ENCODE measurements around the gene LRP4. TPM values are rescaled to one million over a fixed set of nuclear protein-coding genes. Genes with fewer than 3 reads are reported as not detected.

LRP4 gene
- total RNA-seq, 1 experiment from 2014 or later: 0.54 TPM

DNA sequence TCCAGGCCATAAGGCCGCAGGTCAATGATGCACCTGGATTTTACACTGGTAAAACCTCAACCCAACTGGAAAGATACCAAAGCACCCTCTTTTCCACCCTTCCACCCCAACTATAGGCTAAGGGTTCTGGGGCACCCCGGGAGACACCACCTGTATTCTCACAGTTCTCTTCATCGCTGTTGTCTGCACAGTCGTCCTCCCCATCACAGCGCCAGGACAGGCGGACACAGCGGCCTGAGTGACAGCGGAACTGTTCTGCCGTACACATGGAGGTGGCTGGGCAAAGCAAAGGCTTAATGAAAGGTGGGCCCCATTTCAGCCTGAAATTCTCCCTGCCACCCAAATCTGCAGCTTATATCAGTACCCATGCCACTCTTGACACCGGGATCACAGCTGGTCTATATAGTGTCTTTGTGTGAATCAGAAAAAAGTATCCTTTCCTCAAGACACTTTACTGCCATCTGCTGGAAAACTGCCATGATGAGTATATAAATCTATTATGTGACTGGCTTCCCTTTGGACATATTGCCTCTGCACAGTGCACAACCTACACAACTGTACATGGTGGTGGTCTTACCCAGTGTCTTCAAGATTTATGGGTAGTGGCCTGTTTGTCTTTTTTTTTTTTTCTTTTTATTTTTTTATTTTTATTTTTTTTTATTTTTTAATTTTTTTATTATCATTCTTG is 21.5 kb downstream of the LRP4 start:
- peak; percentile 48 for DNase-seq (ENCODE audit: extremely low read depth, low read depth)

DNA sequence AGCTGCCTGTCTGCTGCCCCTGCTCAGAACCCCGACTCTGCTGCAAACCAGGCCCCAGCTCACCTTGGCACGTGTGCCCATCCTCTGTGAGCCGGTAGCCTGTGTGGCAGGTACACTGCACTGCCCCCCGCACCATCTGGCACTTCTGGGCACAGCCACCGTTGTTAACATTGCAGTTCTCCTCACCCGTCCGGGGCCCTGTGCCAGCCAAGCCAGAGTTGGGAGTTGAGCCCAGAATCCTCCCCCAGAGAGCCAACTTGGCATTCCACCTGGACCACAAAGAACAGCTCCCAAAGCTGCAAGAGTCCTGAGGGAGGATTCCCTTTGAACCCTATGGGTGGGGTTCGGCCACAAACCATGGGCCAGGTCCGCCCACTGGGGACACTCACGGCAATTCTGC is 22.5 kb downstream of the LRP4 start:
- no peak for DNase-seq (ENCODE audit: extremely low read depth, low read depth)

DNA sequence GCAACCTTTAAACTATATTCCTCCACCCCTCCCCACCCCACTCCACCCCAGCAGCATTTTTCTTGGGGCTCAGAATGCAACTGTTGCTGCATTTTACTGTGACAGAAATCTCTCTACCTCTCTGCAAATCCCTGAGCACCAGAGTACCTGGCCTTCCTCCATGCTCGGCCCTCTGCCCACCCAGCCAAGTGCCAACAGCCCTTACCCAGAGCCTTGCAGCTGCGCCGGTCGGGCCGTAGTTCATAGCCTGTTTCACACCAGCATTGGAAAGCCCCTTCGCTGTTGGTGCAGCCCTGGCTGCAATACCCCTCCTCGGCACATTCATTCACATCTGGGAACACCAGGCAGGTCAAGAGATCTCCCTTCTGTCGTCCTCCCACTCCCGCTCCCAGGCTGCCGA is 23.4 kb downstream of the LRP4 start:
- DNase-seq (ENCODE audit: extremely low read depth, low read depth): no peak

DNA sequence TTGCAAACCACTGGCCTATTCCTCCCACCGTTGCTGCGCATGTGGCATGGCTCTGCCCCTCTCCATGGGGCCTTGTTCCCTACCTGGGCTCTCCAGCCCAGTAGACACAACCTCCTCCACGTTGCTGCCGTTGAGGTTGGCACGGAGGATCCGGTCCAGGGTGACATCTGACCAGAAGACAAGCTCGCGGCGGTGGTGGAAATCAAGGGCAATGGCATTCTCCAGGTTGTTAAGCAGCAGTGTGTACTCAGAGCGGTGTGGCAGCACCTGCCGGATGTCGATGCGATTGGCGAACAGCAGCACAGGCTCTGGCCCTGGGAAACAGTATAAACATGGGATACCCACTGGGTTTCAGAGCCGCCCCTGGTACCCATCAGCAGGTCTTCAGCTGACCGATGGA is 23.8 kb downstream of the LRP4 start:
- DNase-seq (ENCODE audit: extremely low read depth, low read depth): no peak

DNA sequence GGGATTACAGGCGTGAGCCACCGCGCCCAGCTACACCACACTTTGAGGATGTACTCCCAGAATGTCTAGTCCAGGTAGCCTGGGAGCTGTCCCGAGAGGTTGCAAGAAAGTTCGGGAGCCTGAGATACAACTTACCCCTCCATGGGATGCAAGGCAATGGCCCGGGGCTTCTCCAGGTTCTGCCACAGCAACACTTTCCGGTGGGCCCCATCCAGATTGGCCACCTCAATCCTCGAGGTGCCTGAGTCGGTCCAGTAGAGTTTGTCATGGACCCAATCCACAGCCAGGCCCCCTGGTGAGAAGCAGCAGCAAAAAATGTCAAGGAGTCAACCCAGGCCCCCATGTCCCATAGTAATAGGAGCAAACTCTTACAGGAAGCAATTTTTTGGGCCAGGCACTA is 25.5 kb downstream of the LRP4 start:
- no peak for DNase-seq (ENCODE audit: extremely low read depth, low read depth)

DNA sequence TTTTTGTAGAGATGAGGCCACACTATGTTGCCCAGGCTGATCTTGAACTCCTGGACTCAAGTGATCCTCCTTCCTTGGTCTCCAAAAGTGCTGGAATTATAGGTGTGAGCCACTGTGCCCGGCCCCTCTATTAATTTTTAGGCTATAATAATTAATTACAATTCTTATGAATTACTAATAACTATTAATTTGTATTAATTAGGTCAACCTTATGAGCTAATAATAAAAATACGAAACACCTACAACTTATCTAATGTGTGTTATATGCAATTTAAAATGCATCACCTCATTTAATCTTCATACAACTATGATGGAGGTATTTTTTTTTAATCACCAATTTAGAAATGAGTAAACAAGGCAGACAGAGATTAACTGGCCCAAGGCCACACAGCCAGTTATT is 26.2 kb downstream of the LRP4 start:
- DNase-seq (ENCODE audit: extremely low read depth, low read depth): no peak

DNA sequence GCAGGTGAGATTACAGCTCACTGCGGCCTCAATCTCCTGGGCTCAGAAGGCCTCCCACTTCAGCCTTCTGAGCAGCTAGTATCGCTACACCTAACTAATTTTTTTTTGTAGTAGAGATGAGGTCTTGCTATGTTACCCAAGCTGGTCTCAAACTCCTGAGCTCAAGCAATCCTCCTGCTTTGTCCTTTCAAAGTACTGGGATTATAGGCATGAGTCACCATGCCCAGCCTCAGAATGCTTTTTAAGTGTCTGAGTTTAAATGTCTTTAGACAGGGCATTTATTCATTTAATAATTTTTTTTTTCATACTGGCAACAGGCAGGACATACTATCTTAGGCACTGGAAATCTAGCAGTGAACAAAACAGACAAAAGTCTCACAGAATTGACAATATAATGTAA is 27.7 kb downstream of the LRP4 start:
- DNase-seq (ENCODE audit: extremely low read depth, low read depth): no peak

DNA sequence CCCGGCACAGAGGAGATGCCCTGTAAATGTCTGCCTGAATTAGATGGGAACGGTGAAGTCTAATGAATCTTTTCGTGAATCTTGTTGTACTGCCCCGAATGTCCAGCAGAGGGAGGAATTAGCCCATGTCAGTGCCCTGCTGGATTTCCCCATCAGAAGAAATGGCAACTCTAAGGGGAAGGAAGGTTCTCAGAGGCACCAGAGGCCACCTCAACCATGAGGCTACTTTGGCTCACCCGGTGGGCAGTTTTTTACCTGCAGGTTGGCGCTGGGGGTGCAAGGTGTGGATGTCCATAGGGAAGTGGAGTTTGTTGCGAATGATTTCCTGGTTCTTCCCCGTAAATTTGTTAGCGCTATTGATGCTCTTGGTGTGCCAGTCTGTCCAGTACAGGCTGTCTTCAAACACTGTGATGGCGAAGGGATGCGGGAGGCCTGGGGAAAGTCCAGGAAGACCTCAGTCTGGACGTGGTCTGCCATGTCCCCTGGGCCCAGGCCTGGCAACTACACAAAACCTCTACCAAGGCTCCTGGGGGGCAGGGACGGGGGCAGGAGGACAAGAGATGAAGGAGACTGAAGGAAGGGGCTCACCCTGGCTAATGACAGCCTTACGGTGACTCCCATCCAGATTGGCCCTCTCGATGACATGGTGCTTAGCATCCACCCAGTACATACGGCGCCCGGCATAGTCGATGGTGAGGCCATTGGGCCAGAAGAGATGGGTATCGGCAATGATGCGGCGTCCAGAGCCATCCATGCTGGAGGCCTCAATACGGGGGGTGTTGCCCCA is 28.5 kb downstream of the LRP4 start:
- DNase-seq (ENCODE audit: extremely low read depth, low read depth): peak; percentile 77

DNA sequence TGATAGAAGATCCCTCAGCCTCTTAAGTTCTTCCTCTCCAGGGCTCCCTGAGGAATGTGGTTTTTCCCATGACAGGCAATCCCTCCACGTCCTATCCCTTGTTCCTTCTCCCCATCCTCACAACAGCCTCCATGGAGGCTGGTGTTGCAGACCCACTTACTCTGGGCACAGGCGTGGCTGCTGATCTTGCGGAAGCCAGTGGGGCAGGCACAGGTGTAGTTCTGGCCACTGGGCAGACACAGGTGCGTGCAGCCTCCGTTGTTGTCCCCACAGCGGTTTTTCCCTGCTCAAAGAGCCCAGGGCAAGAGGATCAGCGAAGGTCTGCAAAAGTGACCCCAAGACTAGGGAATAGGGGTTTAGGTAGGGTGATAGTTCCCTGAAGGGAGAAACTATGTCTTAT is 29.1 kb downstream of the LRP4 start:
- DNase-seq (ENCODE audit: extremely low read depth, low read depth): no peak

DNA sequence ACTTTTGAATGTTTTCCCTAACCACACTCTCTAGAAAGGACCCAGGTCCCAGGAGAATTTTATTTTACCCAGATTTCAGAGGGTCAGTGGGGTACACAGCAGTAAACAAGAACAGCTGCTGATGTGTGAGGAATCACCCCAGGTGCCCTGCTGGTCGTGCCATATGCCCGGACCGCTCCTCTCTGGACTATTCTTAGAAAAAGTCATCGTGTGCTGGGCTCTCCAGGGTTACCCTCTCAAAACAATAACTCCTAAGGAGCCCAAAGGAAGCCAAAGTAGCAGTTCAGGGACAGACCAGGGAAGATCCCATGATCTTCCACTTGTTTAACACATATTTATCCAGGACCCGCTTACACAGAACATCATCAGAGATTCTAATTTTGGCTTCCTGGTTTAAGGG is 29.7 kb downstream of the LRP4 start:
- no peak for DNase-seq (ENCODE audit: extremely low read depth, low read depth)

DNA sequence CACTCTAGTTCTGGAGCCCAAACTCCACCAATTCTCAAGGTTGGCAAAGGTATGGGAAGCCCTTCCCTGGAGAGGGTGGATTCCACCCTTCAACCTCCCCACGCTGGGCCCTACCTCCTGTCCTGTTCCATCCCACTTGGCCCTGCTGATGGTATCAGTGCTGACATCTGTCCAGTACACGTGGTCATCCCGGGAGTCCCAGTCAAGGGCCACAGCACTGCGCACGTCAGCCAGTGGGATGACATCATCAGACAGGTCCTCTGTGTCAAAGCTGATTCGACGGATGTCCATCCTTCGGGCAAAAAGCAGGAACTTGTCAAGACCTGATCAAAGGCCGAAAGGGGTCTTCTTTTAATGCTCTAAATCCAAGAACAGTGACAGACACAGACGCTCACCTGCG is 32.1 kb downstream of the LRP4 start:
- no peak for DNase-seq (ENCODE audit: extremely low read depth, low read depth)

DNA sequence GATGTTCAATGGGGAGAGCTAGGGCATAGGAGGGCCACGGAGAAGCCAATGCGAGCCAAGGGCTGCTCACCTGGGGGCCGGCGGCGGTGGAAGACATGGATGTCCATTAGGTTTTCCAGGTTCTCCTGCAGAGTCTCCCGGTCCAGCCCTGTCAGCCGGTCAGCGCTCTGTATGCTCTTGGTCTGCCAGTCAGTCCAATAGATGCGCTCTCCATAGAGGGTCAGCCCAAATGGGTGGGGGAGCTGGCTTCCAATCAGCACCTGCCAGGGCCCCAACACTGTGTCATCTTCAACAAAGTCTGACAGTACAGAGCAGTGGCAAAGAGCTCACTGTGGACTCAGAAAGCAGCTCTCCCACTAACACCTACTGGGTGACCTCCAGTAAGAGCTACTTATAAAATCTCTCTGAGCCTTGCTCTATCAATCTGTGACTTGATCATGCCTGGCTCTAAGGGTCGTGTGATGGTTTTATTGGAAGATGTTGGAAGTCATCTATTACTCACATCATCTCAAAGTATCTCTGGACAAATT is 39.2 kb downstream of the LRP4 start:
- no peak for DNase-seq (ENCODE audit: extremely low read depth, low read depth)

DNA sequence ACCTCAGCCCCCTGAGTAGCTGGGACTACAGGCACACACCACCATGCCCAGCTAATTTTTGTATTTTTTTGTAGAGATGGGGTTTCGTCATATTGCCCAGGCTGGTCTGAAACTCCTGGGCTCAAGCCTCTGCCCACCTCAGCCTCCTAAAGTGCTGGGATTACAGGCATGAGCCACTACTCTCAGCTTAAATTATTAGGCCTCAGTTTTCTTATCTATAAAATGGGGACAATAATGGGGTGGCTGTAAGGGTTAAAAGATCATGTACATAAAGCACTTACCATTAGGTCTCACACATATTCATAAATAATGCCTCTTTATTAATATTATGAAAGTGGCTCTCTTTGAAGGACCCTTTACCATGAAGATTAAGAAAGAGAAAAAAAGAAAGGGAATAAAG is 40.8 kb downstream of the LRP4 start:
- no peak for DNase-seq (ENCODE audit: extremely low read depth, low read depth)

DNA sequence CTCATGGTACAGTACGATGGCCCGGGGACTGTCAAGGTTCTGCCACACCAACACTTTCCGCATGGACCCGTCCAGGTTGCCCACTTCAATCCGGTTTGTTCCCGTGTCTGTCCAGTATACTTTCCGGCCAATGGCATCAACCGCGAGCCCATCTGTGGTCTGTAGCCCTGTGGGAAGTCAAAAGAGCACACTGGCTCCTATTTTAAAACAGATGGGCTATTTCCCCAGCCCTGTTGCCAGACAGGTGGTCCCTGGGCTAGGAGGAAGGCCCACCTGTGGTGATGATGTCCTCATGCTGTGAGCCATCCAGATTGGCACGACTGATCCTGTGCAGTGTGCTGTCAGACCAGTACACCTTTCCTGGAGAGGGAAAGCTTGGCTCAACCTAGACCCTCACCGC is 41.9 kb downstream of the LRP4 start:
- no peak for DNase-seq (ENCODE audit: extremely low read depth, low read depth)

DNA sequence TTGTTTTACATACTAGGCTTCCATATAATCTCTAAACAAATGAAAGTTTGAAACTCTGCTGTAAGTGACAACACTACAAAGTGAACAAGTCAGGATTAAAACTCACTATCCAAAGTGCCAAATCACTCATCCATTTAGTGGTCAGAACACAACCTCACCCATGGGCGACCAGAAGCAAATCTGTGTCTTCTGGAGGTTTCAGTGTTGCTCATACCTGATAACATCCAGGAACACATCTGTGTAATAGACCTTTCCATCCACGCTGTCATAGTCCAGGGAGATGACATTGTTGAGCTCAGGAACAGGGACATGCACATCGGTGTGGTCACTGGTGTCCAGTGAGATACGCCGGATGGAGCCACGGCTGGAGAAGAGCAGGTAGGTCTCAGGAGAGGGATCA is 43.8 kb downstream of the LRP4 start:
- DNase-seq (ENCODE audit: extremely low read depth, low read depth): no peak

DNA sequence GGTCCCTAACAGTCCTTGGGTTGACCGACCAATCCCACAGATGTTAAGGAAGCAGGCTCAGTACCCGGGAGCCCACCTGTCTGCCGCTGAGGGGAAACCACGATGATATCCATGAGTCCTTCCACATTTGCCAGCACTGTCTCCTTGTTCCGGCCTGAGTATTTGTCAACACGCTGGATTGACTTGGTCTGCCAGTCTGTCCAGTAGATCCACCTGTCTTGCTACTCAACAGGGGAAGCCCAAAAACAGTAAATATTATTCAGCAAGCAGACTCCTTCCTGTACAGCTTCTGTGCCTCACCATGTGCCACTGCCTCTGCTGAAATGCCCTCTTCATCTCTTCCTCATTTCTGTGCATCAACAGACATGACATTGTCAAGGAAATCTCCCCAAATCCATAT is 49.4 kb downstream of the LRP4 start:
- no peak for DNase-seq (ENCODE audit: extremely low read depth, low read depth)

DNA sequence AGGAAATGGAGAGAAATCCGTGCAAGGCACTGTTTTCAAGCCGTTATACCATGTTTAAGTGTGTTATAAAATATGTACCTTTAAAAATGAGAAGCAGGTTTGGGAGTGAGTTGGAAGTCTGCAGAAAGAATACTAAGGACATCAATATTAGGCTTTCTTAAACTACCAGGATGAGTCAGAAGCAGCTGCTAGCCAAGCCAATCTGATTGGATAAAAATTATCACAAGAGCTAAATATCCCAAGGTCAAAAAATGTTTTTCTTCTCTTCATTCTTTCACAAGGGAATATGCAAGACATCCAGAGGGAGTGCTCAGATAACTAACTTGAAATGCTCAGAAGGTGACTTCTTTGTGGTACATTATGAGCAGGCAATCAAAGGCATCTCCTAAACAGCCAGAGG is 53.0 kb downstream of the LRP4 start:
- no peak for DNase-seq (ENCODE audit: extremely low read depth, low read depth)

DNA sequence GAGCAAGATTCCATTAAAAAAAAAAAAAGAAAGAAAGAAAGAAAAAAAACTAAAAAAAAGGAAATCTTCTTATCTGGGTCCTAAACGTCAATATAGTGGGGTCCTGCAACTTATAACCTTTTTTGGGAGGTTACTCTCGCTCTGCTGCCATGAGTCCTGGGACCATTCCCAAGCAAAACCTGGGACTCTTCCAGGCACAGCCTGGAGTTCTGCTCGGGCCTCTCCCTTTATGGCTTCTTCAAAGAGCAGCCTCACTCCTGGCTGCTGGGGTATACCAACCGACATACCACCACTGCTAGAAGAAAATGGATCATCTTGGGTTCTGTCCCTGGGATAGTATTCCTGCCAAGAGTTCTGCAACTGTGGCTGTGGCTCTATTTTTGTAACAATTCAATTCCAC is 58.1 kb downstream of the LRP4 start:
- DNase-seq (ENCODE audit: extremely low read depth, low read depth): no peak

DNA sequence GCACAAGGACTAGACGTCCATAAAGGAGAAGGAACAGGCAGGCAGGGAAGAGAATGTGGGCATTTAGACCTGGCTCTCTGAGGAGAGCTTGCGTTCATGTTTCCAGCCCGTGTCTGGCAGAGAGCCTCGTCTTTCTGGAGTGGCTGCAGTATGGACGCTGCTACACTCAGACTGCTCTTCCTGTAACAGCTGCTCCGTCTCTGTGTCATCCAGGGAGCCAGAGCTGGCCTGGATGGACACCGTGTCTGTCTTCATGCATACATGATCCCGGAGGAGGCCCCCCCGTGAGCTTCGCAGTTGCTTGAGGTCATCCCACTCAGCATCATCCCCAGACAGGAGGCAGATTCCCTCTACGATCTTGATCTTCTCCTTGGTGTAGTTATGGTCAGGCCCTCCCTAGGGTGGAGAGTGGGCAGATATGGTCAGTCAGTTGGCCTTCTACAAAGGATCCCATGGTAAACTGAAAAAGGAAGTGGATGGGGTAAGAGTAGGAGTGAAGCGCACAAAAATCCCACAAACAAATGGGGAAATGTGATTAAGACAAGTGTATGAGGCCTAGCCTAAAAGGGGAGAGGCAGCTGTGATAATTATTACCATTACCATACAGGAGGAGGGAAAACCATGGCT is 59.3 kb downstream of the LRP4 start:
- no peak for DNase-seq (ENCODE audit: extremely low read depth, low read depth)

DNA sequence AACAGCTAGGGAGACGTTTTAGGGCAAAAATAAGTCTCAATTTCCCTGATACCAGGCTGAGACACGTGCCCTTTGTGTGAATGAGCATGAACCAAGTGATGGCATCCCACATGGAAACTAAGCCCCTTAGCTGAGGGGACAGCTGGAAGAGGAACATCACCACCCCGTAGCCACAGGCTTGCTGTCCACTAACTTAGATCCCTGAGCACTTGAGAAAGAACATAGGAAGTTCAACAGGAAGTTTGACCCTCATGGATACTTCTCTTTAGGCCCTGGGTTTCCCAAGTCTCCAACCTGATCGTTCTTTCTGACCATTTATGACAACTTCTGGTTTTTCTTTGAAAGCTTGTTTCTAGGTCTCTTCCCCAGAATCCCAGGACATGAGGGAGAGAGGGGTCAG is 60.7 kb downstream of the LRP4 start:
- DNase-seq (ENCODE audit: extremely low read depth, low read depth): no peak

DNA sequence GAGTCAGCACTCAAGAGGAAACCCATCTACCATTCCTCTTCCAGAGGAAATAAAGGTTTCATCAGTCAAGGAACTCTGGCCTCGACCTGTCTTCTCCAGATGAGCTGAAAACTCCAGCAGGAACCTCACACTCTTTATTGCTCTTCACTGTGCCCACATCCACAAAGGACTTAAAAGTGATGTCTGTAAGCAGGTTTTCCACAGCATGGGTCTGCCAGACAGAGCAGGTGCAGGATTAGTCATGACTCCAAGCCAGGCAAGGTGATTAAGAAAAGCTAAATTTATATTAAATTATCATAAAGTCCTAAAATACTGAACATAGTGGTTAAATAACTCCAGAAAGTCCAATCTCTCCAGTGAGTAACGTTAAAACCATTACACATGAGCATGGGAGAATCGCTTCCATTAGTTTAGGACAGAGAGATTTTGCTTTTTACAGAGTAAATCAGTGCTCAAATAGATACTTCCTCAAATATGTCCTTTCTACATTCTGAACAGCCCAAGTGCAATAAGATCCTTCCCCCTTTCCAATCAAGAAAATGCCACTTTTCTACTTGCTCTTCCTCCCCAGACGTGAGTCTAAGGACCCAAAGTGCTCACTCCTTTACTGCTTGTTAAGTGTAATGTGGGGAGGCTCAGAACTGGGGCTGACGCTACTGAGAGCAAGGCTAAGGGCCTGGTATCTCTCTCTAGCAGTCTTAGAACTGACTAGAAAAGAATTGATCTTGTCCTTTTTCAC is 61.6 kb downstream of the LRP4 start:
- DNase-seq (ENCODE audit: extremely low read depth, low read depth): no peak

Measured in NCI-H460 (cell line).